Stimulated activated CD4-positive, alpha-beta T cell treated with anti-CD3 and anti-CD28 coated beads, Interleukin-1b, Interleukin-23, amount 100 ng/mL, for 1 hour (primary cell): Measurements from ENCODE around the gene LRRC4B.
"Not testable (repeated sequence)": the region's sequence is repeated elsewhere in the genome, so short reads cannot be mapped to it uniquely, and the experiment has no call there.

Experiments
- DNase-seq, 2 donors: peaks; one replicate each; pipeline ENCODE4 v3.0.0-alpha.2; 2020; ENCODE audit warnings: low read depth in 2 of 2

The LRRC4B gene, protein sequence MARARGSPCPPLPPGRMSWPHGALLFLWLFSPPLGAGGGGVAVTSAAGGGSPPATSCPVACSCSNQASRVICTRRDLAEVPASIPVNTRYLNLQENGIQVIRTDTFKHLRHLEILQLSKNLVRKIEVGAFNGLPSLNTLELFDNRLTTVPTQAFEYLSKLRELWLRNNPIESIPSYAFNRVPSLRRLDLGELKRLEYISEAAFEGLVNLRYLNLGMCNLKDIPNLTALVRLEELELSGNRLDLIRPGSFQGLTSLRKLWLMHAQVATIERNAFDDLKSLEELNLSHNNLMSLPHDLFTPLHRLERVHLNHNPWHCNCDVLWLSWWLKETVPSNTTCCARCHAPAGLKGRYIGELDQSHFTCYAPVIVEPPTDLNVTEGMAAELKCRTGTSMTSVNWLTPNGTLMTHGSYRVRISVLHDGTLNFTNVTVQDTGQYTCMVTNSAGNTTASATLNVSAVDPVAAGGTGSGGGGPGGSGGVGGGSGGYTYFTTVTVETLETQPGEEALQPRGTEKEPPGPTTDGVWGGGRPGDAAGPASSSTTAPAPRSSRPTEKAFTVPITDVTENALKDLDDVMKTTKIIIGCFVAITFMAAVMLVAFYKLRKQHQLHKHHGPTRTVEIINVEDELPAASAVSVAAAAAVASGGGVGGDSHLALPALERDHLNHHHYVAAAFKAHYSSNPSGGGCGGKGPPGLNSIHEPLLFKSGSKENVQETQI

GRCh38 chr19:50567882-50568727 lies at the start of gene LRRC4B:
Gene LRRC4B (minus strand): TSS chr19:50568435. CDS start chr19:50548838, 19,597 bp downstream.
- no peak for DNase-seq

- DNase-seq, result not testable (repeated sequence)
Measured at GRCh38 chr19:50612504-50613404, 44.5 kb upstream of the LRRC4B start.

- DNase-seq, result peak in 1 of 2 donors; percentile 52
Measured at GRCh38 chr19:50607874-50608785, 39.9 kb upstream of the LRRC4B start.

- DNase-seq, result no peak
Measured at GRCh38 chr19:50607388-50607787, 39.2 kb upstream of the LRRC4B start.

DNA sequence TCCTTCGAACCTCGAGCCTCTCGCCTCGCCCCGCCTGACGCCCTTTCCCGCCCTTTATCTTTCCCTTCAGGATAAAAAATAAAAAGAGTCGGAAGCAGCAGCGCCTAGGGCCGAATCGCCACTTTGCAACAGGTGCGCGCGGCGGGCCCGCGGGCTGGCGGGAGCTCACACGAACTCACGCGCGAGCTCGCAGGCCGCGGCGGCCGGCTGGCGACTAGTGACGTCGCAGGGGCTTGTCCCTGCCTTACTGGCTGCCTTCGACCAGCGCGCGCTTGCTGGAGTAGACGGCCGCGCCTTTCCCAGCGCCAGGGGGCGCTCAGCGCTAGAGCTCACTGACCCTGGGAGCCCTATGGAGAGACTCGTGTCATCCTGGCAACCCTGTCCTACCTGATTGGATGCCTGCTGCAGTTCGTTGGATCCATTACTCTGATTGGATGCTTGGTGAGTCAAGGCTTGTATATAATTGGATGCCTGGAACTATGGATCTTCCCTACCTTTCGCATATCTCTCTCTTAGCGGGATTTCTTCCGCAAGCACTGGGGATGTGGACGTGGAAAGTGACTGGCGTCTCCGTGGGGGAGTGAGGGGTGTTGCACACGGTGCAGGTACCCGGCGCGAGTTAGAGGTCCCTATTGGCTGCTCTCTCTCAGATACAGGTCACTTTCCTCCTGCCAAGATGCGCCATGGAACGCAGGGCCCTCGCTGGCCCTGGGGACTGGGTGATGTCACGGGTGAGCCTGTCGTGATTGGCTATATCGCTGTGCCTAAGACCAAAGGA lies 38.0 kb upstream of the LRRC4B start:
- not testable (repeated sequence) for DNase-seq

DNA sequence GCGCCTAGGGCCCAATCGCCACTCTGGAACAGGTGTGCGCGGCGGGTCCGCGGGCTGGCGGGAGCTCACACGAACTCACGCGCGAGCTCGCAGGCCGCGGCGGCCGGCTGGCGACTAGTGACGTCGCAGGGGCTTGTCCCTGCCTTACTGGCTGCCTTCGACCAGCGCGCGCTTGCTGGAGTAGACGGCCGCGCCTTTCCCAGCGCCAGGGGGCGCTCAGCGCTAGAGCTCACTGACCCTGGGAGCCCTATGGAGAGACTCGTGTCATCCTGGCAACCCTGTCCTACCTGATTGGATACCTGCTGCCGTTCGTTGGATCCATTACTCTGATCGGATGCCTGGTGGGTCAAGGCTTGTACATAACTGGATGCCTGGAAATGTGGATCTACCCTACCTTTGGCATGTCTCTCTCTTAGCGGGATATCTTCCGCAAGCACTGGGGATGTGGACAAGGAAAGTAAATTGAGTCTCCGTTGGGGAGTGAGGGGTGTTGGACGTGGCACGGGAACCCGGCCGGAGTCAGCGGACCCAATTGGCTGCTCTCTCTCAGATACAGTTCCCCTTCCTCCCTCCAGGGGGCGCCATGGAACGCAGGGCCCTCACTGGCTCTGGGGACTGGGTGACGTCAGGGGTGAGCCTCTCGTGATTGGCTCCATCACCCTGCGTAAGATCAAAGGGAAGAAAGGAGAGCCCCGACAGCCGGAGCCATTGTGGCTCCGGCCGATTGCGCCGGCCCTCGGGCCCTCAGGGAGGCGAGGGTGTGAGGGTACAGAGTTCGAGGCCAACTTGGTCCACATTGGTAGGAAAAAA lies 36.2 kb upstream of the LRRC4B start:
- not testable (repeated sequence) for DNase-seq

DNA sequence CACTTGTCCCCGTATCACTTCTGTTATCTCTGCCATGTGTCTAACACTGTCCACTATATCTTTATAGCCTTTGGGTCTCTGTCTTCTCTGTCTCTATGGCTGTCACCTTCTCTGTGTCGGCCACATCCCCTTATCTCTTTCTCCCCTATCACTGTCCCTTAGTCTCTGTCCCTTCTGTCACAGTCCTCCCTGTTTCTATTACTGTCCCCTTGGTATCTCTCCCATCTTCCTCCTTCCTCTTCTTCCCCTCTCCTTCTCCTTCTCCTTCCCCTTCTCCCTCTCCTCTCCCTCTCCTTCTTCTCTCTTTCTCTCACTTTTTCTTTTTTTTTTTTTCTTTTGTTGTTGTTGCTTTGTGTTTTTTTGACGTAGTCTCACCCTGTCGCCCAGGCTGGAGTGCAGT lies 34.7 kb upstream of the LRRC4B start:
- no peak for DNase-seq

DNA sequence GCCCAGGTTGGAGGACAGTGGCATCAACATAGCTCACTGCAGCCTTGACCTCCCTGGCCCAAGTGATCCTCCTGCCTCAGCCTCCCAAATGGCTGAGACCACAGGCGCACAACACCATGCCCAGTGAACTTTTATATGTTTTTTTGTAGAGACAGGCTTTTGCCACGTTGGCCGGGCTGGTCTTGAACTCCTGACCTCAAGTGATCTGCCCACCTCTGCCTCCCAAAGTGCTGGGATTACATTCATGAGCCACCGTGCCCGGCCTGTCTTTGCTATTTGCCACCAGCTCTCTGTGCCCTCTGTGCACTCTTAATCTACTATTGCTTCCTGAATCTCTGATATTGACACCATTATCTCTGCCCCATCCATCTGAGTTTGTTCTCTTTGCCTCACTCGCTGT lies 34.3 kb upstream of the LRRC4B start:
- no peak for DNase-seq

- no peak for DNase-seq
Measured at GRCh38 chr19:50602089-50602422, 33.8 kb upstream of the LRRC4B start.

- no peak for DNase-seq
Measured at GRCh38 chr19:50601407-50602088, 33.3 kb upstream of the LRRC4B start.

DNA sequence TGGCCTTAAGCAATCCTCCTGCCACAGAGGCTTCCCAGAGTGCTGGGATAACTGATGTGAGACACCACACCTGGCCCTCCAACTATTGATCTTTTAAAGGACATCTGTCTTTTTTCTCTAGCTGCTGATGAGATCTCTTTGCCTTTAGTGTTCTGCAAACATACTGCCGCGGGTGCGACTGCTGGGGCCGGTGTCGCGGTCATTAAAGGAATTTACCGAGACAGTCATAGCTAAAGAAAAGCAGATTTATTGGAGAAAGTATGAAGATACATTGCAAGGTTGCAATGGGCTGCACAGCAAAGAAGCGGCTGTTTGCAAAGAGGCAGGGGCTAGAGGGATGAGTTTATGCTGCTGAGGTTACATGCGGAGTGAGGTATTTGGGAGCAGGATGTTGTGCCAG lies 31.2 kb upstream of the LRRC4B start:
- no peak for DNase-seq

DNA sequence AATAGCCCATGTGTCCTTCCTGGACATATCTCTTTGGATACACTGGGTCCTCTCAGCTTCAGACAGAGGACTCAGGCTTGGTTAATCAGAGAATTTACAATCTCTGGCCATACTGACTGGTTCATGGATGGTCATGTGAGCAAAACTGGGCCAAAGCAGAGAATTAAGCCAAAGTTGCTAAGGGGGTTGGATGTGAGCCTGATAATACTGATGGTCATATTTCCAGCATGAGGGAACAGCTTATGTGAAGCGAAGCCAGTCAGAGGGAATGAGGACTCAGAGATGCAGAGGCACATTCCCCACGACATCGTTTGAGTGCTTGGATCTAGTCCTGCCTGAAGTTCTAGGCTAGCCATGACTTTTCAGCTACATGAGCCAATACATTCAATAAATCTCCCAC lies 22.0 kb upstream of the LRRC4B start:
- DNase-seq, result no peak

GRCh38 chr19:50581795-50582660 lies 13.8 kb upstream of the LRRC4B start:
- not testable (repeated sequence) for DNase-seq

GRCh38 chr19:50580970-50581634 lies 12.9 kb upstream of the LRRC4B start:
- no peak for DNase-seq

DNA sequence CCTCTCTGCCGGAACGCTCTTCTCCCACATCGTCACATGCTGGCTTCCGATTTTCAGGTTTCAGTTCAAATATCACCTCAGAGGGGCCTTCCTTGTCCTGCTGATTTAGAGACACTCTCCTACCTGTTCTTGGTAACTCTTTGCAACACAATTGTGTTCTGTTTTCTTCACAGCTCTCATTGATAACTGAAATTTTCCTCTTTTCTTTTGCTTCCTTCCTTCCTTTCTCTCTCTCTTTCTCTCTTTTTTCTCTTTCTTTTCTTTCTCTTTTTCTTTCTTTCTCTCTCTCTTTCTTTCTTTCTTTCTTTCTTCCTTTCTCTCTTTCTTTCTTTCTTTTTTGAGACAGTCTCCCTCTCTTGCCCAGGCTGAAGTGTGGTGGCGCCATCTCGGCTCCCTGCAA lies 12.0 kb upstream of the LRRC4B start:
- DNase-seq, result no peak

DNA sequence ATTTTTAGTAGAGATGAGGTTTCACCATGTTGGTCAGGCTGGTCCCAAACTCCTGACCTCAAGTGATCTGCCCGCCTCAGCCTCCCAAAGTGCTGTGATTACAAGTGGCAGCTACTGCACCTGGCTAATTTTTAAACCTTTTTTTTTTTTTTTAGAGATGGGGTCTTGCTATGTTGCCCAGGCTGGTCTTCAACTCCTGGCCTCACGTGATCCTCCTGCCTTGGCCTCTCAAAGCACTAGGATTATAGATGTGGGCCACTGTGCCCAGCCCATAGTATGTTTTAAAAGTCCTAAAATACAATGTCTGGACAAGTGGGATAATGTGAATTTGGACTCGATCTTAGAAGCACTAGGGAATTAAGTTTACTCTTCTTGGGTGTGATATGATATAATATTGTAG lies 8.5 kb upstream of the LRRC4B start:
- not testable (repeated sequence) for DNase-seq
